ENCODE data around the gene RPRD2. TPM values are rescaled to one million over a fixed set of nuclear protein-coding genes. Genes with fewer than 3 reads are reported as not detected.

Gene RPRD2
- total and polyA plus RNA-seq, 12 donors, result 7.3 to 44.5 (median 23.5) TPM

DNA sequence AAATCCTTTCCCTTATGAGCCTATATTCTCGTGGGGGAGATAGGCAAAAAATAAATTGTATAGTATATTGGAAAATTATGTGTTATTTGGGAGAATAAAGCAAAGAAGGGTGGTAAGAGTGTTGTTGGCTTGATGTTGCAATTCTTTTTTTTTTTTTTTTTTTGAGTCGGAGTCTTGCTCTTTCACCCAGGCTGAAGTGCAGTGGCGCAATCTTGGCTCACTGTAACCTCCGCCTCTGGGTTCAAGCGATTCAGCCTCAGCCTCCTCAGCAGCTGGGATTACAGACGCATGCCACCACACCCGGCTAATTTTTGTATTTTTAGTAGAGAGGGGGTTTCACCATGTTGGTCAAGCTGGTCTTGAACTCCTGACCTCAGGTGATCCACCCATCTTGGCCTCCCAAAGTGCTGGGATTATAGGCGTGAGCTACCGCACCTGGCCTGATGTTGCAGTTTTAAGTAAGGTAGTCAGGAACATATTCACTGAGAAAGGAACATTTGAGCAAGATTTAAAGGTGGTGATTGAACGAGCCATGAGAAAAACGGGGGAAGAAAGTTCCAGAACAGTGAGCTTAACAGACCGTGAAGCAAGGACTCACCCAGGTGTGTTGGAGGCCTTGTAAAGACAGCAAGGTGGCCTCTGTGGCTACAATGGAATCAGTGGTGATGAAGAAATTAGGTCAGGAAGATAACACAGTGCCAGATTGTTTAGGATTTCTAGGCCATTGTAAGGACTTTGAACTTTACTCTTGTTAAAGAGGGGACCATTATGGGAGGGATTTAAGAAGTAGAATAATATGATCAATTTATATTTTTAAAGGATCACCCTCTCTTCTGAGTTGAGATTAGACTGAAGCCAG is 45.8 kb downstream of the RPRD2 start:
- intact Hi-C loops (cut with DNase I), result loop anchor here in 1 of 2 donors (10.0 kb wide), 1 partner anchor 45 kb away; the partner anchor contains the start of gene RPRD2
- TF ChIP-seq, protein P1, sequence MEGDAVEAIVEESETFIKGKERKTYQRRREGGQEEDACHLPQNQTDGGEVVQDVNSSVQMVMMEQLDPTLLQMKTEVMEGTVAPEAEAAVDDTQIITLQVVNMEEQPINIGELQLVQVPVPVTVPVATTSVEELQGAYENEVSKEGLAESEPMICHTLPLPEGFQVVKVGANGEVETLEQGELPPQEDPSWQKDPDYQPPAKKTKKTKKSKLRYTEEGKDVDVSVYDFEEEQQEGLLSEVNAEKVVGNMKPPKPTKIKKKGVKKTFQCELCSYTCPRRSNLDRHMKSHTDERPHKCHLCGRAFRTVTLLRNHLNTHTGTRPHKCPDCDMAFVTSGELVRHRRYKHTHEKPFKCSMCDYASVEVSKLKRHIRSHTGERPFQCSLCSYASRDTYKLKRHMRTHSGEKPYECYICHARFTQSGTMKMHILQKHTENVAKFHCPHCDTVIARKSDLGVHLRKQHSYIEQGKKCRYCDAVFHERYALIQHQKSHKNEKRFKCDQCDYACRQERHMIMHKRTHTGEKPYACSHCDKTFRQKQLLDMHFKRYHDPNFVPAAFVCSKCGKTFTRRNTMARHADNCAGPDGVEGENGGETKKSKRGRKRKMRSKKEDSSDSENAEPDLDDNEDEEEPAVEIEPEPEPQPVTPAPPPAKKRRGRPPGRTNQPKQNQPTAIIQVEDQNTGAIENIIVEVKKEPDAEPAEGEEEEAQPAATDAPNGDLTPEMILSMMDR (IDR thresholded peaks at IDR 0.05), result no peak
- no peak for TF ChIP-seq POLR2A (IDR thresholded peaks at IDR 0.05)
- Histone ChIP-seq H3K27me3 (no peaks in the 10 kb centered on the region), H3K4me3 (no peak overlapping the region), H3K9me3 (replicated peaks in 1 of 3) (no peaks in the 10 kb centered on the region), H3K27ac (peak overlapping the region in 1 of 5 donors; percentile 12), H3K4me1 (replicated peaks in 1 of 2) (peaks cover 26 to 47% of the 10 kb centered on the region in 2 donors), H3K36me3 (replicated peaks in 1 of 2) (no peaks in the 10 kb centered on the region)
- WGBS, 4 donors, result 67 to 77% (median 73%) methylated on average over 12 of the region's 12 CpGs
- peak in 1 of 7 donors; percentile 21 for DNase-seq

DNA sequence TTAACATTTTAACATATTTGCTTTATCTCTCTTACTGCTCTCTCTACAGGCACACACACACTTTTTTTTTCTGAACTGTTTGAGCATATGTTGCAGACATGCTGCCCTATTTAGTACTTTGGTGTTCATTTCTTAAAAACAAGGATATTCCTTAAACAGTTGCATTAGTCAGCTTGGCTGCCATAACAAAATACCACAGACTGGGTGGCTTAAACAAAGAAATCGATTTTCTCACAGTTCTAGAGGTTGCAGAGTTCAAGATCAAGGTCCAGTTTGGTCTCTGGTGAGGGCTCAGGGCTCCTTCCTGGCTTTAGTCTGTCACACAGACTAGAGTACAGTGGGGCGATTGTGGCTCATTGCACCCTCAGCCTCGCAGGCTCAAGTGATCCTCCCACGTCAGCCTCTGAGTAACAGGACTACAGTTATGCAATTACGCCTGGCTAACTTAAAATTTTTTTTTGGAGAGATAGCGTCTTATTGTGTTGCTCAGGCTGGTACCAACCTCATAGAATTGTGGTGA is 46.7 kb downstream of the RPRD2 start:
- intact Hi-C loops (cut with DNase I), result loop anchor here in 1 of 2 donors (10.0 kb wide), 1 partner anchor 46 kb away; the partner anchor contains the start of gene RPRD2
- DNase-seq, result peak in 3 of 7 donors; percentile 30 to 40 (median 31)
- H3K27ac ChIP-seq, result no peak overlapping the region

DNA sequence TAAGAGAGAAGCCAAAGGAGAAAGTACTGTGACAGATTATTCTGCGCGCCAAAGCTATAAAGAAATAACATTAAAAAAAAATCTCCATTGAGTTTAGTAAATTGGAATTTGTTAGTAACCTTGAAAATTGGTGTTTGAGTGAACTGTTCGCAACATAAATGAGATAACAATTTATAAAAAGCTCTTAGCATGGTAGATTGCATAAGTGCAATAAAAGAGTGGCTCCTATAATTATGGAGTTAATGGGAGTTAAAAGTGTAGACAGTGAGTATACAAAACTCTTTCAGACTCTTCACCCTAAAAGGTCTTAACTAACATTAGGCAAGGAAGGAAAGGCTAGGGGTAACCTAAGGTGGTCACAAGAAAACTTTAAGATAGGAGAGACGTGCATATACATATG is 50.6 kb downstream of the RPRD2 start:
- Histone ChIP-seq H3K4me1 (replicated peaks in 1 of 2) (peaks cover 9 to 15% of the 10 kb centered on the region in 2 donors), H3K4me3 (no peak overlapping the region), H3K27me3 (no peaks in the 10 kb centered on the region), H3K9me3 (replicated peaks in 1 of 3) (no peaks in the 10 kb centered on the region), H3K27ac (no peak overlapping the region), H3K36me3 (replicated peaks in 1 of 2) (peaks cover 0 to 10% of the 10 kb centered on the region in 2 donors)
- 81 to 90% (median 86%) methylated on average over 4 of the region's 4 CpGs for WGBS, 4 donors
- DNase-seq, result no peak
- no peak for TF ChIP-seq POLR2A (IDR thresholded peaks at IDR 0.05)
- TF ChIP-seq, protein P1 (IDR thresholded peaks at IDR 0.05), result no peak
- intact Hi-C loops (cut with DNase I), result loop anchor here in 1 of 2 donors (10.0 kb wide), 1 partner anchor 50 kb away; the partner anchor contains the start of gene RPRD2

More for the DNA sequence above, 46.7 kb downstream of the RPRD2 start:
- Histone ChIP-seq H3K27me3 (no peaks in the 10 kb centered on the region), H3K4me1 (replicated peaks in 1 of 2) (peaks cover 21 to 41% of the 10 kb centered on the region in 2 donors), H3K4me3 (no peak overlapping the region), H3K36me3 (replicated peaks in 1 of 2) (no peaks in the 10 kb centered on the region), H3K9me3 (replicated peaks in 1 of 3) (no peaks in the 10 kb centered on the region)
- no peak for TF ChIP-seq POLR2A (IDR thresholded peaks at IDR 0.05)
- TF ChIP-seq, protein P1 (IDR thresholded peaks at IDR 0.05), result no peak
- WGBS, 4 donors, result 59 to 82% (median 69%) methylated on average over 5 to 6 of the region's 6 CpGs

DNA sequence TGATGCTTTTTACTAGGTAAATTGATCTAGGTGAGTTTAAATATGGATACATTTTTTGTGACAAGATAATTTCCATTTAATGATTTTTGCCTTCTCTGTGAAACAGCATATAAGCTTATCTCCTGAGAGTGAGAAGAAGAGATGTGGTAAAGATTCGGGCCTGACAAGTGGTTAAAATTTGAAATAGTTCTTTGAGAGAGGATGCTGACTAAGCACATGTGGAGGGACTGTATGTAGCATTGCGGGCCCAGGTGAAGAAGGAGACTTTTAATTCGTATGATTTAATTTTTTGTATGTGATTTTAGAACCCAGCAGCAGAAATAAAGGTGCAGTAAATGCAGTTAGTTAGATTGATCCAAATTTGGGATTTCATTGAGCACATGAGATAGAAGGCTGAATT is 51.9 kb downstream of the RPRD2 start:
- intact Hi-C loops (cut with DNase I), result loop anchor here in 1 of 2 donors (10.0 kb wide), 1 partner anchor 51 kb away; the partner anchor contains the start of gene RPRD2
- TF ChIP-seq POLR2A (IDR thresholded peaks at IDR 0.05), result no peak
- TF ChIP-seq, protein P1 (IDR thresholded peaks at IDR 0.05), result no peak
- WGBS, 4 donors, result 89 to 93% (median 90%) methylated on average over 3 of the region's 3 CpGs

More for the DNA sequence above, 51.9 kb downstream of the RPRD2 start:
- peaks cover 0 to 14% of the 10 kb centered on the region in 2 donors for H3K36me3 ChIP-seq (replicated peaks in 1 of 2)
- no peaks in the 10 kb centered on the region for H3K27me3 ChIP-seq
- no peak overlapping the region for H3K27ac ChIP-seq
- H3K9me3 ChIP-seq (replicated peaks in 1 of 3), result no peaks in the 10 kb centered on the region
- no peak for DNase-seq
- no peak overlapping the region for H3K4me3 ChIP-seq
- H3K4me1 ChIP-seq (replicated peaks in 1 of 2), result peaks cover 7 to 9% of the 10 kb centered on the region in 2 donors
